GM06990 (cell line): Measurements from ENCODE around the gene ZNF20.

ENCODE experiments used
- DNase-seq: peaks from one replicate; pipeline ENCODE4 v3.0.0-alpha.2; 2011; ENCODE audit not compliant: insufficient read length; ENCODE audit errors: extremely low read depth
- H3K27me3 ChIP-seq: replicated peaks from 2 replicates; pipeline ENCODE4 v1.6.0; 2011; ENCODE audit warnings: low read length; ENCODE audit not compliant: control insufficient read depth, insufficient read depth
- H3K36me3 ChIP-seq: 2 replicates; pipeline ENCODE4 v1.5.1; 2011; ENCODE audit warnings: low read length; ENCODE audit not compliant: control insufficient read depth, insufficient read depth
- H3K4me3 ChIP-seq: replicated peaks from 2 replicates; pipeline ENCODE4 v1.5.1; 2011; ENCODE audit warnings: low read depth, mild to moderate bottlenecking, control low read depth, low read length
- CTCF ChIP-seq: IDR thresholded peaks from 2 replicates; pipeline ENCODE4 v1.5.1; 2011; ENCODE audit warnings: low read length, control low read depth, mild to moderate bottlenecking, inconsistent platforms; ENCODE audit not compliant: insufficient read depth, poor library complexity, severe bottlenecking

Gene ZNF20

GRCh38 chr19:12162882-12163806, 23.0 kb upstream of the ZNF20 start, which contains the start of gene ZNF136:
Gene ZNF136, plus strand, starts transcription at chr19:12163096. Its CDS starts 108 bp downstream, at chr19:12163204.
- no peak for TF ChIP-seq CTCF
- Histone ChIP-seq H3K4me3 (peak within 1 kb of the TSS; percentile 78), H3K36me3 (0 out of 2 replicates have a peak, but pooled peaks cover 1% of the 10 kb centered on the region), H3K27me3 (no peaks in the 10 kb centered on the region)
- peak; percentile 92 for DNase-seq

GRCh38 chr19:12162513-12162881, 22.3 kb upstream of the ZNF20 start:
- DNase-seq, result no peak
- Histone ChIP-seq H3K4me3 (peak overlapping the region; percentile 78), H3K27me3 (no peaks in the 10 kb centered on the region), H3K36me3 (0 out of 2 replicates have a peak, but pooled peaks cover 1% of the 10 kb centered on the region)
- no peak for TF ChIP-seq CTCF

GRCh38 chr19:12159773-12160414, 19.7 kb upstream of the ZNF20 start:
- TF ChIP-seq CTCF, result no peak
- DNase-seq, result no peak
- H3K27me3 ChIP-seq, result no peaks in the 10 kb centered on the region
- no peak overlapping the region for H3K4me3 ChIP-seq
- H3K36me3 ChIP-seq, result no peaks in the 10 kb centered on the region

- peak within 1 kb of the TSS; percentile 97 for H3K4me3 ChIP-seq
- no peaks in the 10 kb centered on the region for H3K36me3 ChIP-seq
- DNase-seq, result peak; percentile 79
- H3K27me3 ChIP-seq, result no peaks in the 10 kb centered on the region
- TF ChIP-seq CTCF, result no peak
Observed at GRCh38 chr19:12156223-12157058, 16.3 kb upstream of the ZNF20 start, which contains the start of gene ZNF625. Gene ZNF625, minus strand, starts transcription at chr19:12156734. Its CDS starts 176 bp downstream, at chr19:12156558.

- peak overlapping the region; percentile 97 for H3K4me3 ChIP-seq
- no peaks in the 10 kb centered on the region for H3K27me3 ChIP-seq
- no peak for TF ChIP-seq CTCF
- DNase-seq, result no peak
- peaks cover 3% of the 10 kb centered on the region; the same call in 1 of the 2 replicates for H3K36me3 ChIP-seq
Observed at GRCh38 chr19:12155324-12155860, 15.2 kb upstream of the ZNF20 start.
